GM12874 (cell line): Measurements from ENCODE around the gene IZUMO1.

Source experiments
- TF ChIP-seq, protein P1 (sequence below): IDR thresholded peaks from 2 replicates; pipeline ENCODE4 v1.5.1; 2011; ENCODE audit warnings: low read depth, mild to moderate bottlenecking, control low read depth, low read length, moderate library complexity; ENCODE audit not compliant: insufficient read depth

IZUMO1 gene

DNA sequence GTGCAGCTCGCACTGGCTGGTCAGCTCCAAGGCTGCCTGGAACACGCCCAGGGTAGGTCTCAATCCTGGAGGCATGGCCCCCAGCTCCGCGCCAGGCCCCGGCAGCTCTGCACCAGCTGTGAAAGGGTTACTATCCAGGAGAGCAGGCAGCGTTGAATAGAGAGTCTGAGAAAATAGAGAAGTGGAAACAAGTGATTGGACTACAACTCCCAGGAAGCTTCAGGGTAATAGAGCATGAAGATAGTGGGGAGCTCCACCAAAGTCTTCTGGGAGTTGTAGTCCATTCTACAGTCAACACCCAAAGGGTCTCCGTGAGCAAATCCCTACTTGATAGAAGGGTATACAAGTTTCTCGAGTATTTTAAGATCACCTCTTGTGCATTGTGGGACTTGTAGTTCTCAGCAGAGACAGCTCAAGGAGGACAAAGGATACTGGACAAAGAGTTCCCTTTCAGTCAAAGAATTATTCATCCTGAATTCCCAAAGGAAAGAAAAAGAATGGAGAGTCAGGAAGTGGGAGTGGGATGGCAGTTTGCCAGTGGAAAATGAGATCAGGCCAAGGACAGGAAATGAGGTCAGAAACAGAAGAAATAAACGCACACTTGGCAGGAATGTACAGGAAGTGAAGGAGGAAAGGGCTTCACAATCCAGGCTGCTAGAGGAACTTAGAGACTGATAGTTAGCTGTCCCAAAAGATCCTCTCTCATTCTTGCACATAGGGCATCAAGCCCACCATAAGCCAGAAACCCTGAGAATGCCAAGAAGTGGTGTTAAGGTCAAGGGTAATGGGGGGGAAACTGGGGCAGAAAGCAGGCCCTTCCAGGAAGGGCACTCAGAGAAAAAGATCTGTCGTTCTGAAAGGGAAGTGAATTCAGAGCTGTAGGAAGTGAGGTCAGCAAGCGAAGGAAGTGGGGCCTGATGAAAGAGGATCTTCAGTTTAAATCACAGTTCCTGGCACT lies 21.6 kb downstream of the IZUMO1 start:
- TF ChIP-seq, protein P1, sequence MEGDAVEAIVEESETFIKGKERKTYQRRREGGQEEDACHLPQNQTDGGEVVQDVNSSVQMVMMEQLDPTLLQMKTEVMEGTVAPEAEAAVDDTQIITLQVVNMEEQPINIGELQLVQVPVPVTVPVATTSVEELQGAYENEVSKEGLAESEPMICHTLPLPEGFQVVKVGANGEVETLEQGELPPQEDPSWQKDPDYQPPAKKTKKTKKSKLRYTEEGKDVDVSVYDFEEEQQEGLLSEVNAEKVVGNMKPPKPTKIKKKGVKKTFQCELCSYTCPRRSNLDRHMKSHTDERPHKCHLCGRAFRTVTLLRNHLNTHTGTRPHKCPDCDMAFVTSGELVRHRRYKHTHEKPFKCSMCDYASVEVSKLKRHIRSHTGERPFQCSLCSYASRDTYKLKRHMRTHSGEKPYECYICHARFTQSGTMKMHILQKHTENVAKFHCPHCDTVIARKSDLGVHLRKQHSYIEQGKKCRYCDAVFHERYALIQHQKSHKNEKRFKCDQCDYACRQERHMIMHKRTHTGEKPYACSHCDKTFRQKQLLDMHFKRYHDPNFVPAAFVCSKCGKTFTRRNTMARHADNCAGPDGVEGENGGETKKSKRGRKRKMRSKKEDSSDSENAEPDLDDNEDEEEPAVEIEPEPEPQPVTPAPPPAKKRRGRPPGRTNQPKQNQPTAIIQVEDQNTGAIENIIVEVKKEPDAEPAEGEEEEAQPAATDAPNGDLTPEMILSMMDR: no peak

- TF ChIP-seq, protein P1: no peak
Measured at GRCh38 chr19:48722196-48722708, 24.5 kb downstream of the IZUMO1 start.

GRCh38 chr19:48720613-48721296 lies 26.0 kb downstream of the IZUMO1 start:
- TF ChIP-seq, protein P1: no peak

DNA sequence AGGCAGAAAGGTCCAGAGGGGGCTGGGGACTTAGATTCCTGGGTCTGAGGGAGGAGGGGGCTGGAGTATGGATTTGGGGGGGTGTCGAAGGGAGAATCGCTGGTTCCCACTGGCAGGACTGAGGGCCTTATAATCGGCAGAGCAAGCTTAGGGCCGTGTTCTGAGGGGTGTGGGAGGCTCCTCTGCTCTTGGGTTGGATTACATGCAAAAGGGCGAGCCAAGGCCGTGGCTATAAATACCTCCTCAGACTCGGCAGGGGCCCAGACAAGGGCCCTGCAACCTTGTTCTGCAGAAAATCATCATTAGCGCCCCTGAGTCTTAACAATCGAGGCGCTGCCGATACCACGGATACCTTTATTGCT lies 26.5 kb downstream of the IZUMO1 start:
- TF ChIP-seq, protein P1: no peak

GRCh38 chr19:48719263-48720171 lies 27.2 kb downstream of the IZUMO1 start, which contains the start of gene MAMSTR:
TSS of gene MAMSTR (minus strand) at chr19:48719725. CDS start at chr19:48719031, 694 bp downstream.
- TF ChIP-seq, protein P1: no peak

DNA sequence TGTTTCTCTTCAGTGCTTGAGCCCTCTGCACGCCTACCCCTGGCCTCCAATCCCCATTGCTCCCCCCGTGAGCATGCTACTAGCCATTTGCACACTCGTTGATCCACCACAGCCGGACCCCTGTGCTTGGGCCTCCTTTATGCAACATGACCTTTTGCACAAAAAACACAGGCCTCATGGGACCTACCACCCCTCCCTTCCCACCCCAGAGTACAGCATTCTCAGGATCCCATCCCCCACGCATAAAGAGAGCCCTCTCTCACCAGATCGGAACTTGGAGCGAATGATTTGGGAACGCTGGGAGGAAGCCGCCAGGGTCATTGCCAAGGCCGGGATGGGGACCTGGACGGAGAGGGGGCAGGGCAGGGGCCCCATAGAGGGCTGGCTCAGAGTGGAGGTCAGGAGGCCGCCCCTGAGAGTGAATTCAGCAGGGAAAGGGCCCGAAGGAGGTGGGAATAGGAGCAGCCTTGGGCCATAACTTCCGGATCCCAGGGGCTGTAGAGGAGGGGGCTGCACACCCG lies 27.9 kb downstream of the IZUMO1 start:
- TF ChIP-seq, protein P1: no peak
